Smooth muscle cell of the brain vasculature (primary cell): ENCODE measurements around the gene RPL19.
A peak's percentile ranks its signal among the peaks of the same experiment; 100 is the strongest.

Experiments
- DNase-seq: peaks from one replicate; pipeline ENCODE4 v3.0.0-alpha.2; 2012; ENCODE audit warnings: low read depth, low spot score

Gene RPL19

DNA sequence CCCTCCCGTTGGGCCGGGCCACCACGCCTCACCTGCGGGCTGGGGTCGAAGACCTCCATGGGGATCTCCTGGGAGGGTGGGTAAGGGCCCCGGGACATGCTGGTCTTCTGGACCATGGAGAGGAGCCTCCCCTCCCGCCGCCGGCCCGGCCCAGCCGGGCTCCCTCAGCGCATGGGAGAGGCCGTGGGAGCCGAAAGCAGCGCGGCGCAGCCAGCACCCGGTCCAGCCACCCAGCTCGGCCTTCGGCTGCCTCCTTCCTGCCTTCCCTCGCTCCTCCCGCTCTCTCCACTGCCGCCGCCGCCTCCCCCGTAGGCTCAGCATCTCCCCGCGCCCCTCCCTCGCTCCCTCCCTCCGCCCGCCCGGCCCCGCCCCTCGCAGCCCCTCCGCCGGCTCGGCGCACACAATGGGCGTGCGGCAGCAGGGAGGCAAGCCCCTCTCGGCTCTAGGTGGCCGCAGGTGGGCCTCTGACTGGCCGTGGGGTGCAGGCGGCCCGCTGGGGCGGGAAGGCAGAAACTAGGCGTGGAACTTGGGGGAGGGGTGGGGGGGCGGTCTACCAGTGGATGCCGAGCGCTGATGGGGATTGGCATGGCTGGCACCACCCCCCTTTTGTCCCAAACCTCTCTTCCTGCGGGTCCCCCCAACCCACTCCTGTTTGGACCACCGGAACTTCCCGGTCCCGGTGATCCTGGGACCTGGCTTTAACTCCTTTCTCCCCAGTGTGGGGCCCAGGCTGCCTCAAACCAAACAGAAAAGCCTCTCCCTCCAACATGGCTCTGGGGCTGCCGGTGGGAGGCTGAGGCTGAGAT is 2.5 kb upstream of the RPL19 start, which contains the start of gene CACNB1:
Gene CACNB1, minus strand, starts transcription at position 290 of the 806 bp plus-strand sequence. Its CDS starts 174 bp downstream, at position 116.
- peak; percentile 46 for DNase-seq

DNA sequence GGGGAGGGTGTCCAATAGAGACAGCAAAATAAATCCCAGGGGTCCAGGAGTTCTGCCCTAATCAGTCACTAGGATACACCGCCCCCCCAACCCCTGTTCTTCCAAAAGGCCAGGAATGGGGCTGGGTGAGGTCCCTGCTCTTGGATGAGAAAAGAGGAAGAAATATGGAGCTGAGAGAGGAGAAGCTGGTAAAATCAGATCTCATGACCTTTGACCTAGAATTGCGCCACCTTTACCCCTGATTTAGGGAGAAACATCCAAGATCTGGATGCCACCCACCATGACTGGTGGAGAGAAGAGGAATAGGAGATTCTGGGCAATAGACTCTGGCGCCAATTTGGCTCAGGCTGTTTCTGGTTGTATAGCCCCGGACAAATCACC is 1.9 kb upstream of the RPL19 start:
- DNase-seq, result no peak

DNA sequence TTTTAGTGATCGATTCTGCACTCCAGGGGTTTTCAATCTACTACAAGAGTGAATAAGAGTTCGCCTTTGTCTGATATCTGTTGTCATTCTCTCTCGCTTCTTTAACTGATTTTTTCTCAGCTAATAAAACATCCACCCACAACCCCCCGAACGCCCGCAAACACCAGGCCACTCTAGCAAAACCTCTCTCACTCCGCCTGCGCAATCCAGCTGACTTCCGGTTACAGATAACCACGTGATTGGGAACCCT is 338 bp upstream of the RPL19 start:
- peak; percentile 85 for DNase-seq

DNA sequence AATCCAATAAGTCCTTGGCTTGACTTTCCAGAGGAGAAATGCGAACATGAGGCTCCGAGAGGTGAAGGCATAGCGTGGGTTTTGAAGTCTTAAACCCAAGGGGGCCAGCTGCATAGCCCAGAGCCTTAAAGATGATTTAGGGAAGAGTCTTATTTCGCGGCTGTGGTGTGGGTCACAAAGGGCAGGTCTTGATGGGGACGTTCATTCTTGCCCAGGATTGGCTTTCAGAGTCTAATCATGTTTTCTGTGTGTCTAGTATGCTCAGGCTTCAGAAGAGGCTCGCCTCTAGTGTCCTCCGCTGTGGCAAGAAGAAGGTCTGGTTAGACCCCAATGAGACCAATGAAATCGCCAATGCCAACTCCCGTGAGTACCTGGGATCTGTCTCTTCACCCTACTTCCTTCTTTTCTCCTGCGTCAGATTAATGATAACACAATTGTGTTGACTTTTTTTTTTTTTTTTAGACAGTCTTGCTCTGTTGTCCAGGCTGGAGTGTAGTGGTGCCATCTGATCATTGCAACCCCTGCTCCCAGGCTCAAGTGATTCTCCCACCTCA is 951 bp downstream of the RPL19 start:
- no peak for DNase-seq

DNA sequence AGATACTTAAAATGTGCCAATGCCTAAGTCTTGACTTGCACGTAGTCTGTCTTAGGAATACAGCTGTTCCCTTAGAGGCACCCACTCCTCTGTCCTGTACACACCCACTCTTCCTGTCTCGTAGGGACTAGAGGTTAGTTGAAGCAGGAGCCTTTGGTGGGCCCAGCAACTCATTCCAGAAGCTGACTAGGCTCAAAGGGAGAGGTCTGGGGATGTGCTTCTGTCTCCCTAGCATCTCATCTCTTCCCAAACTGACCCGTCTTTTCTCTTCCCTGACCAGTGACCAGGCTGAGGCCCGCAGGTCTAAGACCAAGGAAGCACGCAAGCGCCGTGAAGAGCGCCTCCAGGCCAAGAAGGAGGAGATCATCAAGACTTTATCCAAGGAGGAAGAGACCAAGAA is 4.2 kb downstream of the RPL19 start:
- no peak for DNase-seq

DNA sequence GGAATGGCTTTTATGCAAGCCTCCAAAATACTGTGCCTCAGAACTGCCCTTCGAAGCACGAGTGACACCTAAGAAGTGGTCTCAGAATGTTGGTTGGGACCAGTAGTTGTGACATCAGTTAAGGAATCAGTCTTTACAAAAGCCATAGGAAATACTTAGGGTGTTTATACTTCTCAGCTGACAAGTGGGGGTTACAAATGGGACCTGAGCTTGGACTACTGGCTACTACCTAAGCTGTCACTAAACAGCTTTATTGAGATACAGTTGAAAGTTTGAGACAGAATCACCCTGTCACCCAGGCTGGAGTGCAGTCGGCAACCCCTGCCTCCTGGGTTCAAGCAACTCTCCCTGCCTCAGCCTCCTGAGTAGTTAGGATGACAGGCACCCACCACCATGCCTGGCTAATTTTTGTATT is 5.0 kb downstream of the RPL19 start:
- DNase-seq, result no peak

DNA sequence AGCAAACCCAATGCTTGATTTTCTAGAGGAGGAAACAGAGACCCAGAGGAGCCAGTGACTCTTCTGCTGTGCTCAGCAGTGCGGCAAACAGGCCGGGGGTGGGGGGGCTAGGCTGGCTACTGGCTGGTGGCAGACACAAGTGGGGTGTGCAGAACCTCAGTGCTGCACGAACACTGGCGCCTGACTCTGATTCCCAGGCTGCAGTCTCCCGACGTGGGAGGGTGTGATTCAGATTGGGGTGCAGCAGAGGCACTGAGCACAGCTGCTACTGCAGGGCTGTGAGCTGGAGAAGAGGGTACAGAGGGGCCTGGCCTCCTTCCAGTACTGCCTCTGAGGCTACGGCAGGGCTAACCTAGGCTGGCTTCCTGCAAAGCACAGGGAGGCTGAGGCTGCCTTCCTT is 8.1 kb downstream of the RPL19 start:
- DNase-seq, result no peak

DNA sequence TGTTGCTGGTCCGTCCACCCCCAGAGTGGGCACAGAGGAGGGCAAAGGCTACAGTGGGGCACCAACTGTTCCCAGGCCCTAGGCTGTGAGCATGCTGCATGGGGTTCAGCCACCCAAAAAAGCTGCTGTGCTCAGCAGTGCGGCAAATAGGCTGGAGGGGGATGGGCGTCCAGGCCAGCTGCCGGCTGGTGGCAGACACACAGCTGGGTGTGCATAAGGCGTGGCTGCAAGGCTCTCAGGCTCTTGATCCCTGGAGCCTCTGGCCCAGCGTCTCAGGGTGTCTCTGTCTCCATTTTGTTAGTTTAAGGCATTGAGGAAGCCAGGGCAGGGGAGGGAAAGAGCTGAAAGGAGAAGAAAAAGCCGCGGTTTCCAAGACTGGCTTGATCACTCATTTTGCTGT is 8.8 kb downstream of the RPL19 start:
- no peak for DNase-seq

DNA sequence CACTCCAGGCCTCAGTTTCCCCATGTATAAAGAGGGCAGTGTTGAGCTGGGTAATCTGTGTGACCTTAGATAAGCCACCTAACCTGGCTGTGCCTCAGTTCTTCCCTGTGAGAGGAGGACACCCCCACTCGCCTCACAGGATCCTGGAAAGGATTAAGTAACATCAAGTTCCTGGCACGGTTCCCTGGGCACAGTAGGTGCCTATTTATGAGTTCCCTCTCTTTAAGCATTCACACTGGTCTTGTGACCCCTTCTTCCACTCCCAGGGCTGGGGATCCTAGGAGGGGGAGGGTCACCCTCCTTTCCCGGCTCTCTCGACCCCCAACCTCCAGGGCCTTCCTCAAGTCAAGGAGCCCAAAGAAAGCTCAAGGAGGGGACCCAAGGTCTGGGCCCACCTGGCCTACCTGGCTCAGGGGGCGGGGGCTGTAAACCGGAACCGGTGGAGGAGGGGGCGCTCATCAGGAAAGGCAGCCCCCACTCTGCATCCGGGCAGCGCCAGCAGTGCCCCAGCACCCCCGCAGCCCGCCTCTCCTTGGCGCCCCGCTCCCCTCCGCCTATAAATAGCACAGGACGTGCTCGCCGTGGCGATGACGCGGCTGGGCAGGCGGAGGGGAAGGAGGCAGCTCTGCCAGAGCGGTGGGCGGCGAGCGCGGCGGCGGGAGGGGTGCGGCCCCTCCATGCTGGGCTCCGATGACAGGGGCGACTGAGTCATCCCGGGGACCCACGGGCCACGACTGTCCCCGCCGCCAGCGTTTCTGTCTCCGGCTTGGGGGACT is 9.4 kb downstream of the RPL19 start:
- DNase-seq, result peak; percentile 63

DNA sequence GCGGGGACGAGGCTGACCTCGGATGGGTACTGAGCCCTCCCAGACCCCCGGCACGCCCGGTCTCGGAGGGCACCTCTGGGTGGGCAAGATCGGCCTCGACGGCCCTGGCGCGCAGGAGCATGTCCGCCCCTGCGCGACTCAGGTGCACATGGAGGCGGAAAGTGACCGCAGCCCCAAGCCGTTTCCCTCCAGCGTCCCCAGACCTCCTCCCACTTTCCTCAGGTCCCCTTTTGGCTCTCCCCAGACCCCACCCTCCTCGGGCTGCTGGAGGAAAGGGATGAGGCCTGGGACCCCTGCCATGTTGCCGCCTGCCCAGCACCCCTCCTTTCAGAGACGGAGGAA is 10.0 kb downstream of the RPL19 start:
- no peak for DNase-seq

DNA sequence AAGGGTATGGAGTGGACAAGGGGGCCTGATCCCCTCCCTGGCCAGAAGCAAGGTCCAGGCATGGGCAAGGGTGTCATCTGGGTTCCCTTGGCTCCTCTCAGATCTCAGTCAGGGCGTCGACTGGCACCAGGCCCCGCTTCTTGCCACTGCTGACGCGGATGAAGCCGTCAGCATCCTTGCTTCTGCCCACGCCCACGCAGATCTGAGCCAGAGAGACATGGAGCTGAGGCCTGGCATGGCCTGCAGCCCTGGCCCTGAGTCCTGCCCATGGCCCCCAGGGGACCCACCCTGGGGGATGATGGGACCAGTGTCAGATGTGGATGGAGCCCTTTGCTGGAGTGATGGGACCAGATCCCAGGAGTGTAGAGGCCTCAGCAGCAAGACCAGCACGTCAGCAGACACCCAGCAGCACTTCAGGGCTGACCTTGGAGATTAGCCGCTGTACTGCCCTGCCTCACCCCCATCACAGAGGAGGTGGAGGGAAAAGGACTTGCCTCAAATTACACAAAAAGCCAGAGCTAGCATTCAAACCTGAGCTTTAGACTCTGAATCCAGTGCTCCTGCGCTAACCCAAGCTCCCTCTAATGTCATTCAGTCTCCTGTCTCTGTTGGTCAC is 12.2 kb downstream of the RPL19 start:
- no peak for DNase-seq

DNA sequence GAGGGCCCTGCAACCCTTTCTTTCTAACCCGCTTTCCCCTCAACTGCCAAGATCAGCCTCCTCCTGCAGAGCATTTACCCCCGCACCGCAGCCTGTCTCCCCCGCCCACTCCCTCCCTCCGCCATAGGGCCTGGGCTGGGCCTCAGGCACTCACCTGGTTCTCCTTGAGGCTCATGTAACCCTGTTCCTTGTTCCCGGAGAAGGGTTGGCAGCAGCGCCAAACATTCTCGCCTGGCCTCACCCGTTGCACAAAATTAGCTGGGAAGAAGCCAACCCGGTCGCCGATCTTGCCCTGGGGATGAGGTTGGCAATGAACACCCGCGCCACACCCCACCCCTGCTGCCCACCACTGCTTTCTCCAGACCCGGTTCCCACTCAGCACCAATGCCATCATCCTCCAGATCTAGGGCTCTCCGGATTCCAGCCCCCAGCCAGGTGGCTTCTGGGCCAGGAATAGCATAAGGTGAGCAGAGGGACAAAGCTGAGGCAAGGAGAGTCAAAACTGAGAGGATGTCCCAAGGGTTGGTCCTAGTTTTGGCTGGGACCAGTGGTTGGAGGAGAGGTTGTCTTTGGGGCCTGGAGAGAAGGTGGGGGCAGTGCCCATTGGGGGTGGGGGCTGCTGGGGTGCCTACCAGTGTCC is 12.9 kb downstream of the RPL19 start:
- DNase-seq, result no peak

DNA sequence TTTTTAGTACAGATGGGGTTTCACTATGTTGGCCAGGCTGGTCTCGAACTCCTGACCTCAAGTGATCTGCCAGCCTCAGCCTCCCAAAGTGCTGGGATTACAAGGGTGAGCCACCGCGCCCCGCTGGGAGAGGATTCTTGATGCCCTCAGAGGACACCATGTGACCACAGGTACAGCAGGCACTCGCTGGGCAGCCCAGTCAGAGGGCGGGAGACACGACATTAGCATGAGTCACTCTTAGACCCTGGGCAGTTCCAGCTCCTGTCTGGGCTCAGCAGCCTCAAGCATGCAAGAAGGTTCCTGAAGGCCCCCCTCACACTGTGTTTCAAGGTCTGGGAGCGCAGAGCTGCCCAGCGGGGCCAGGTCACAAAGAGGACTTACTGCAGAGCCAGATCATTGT is 13.8 kb downstream of the RPL19 start:
- DNase-seq, result no peak

DNA sequence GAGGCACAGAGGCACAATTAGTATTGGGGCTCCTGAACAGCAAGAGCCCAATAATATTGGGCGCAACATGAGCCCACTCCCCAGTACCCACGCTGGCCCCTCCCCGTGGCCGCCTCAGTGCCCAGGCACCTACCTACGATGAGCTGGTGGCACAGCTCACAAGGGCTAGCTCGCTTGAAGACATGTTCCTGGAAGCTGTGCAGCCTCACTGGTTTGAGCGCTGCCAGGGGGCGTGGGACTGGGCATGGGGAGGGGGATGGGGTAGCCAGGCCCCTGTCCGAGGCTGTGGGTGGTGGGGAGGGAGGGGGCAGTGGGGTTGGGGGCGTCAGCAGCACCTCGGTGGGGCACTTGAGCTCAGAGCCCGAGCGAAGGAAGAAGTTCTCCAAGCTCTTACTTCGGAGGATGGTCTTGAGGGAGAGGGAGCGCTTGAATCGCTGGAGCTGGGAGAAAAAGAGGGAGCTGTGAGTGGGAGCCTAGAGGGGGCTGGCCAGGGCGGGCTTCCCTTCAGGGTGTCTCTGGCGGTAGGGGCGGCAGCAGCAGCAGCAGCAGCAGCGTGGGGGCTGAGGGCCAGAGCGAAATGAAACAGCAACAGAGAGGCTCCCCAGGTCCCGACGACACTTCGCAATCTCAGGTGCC is 17.8 kb downstream of the RPL19 start:
- DNase-seq, result no peak

DNA sequence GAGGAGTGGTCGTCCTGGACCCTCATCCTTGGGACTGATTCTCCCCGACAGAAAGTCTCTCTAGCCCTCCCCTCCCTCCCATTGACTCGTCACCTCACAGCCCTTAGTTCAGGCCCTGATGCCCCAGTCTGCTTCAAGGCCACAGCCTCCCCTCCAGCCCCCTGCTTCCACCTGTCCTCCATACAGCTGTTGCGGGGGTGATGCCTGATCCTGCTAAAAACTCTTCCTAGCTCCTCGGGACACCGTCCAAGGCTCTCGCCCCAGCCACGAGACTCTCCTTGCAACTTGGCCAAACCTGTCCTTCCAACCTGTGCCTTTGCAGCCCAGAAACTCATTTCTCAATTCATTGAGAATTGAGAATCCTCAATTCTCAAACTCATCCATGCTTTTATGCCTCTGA is 18.8 kb downstream of the RPL19 start:
- DNase-seq, result no peak

DNA sequence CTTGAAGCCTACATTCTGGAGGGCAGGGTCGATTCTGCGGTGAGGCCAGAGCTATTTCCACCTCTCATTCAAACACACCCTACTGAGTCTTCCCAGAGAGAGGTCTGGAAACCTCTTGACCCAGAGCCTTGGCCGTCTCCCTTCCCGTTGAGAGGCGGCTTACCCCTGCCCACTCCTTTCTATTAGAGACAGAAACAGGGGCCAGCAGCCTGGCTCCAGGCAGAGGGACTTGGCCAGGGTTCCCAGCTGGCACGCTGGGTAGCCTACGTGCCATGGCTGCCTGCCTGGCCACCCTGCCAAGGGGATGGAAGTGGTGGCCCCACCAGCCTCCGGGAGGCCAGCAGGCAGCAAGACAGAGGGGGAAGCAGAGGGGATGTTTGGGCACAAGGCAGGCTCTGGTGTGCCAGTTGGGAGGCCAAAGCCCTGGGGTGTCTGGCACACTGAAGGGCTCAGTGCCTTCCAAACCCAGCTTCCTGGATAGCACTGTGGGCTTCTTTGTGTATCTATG is 19.6 kb downstream of the RPL19 start:
- no peak for DNase-seq

DNA sequence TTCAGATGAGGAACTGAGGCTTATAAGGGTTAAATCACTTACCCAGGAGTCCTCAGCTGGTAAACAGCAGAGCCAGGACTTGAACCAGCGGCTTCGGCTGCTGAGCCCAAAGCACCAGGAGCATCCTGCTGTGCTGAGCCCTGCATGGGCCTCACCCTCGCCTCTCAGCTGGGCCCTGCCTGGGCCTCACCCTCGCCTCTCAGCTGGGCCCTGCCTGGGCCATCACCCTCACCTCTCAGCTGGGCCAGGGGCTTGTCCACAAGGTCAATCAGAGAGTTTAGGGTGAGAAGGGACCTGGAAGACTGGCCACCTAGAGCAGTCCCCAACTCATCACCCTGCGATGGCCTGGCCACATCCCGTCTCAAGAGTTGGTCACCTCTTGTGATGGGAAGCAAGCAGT is 21.5 kb downstream of the RPL19 start:
- DNase-seq, result no peak

DNA sequence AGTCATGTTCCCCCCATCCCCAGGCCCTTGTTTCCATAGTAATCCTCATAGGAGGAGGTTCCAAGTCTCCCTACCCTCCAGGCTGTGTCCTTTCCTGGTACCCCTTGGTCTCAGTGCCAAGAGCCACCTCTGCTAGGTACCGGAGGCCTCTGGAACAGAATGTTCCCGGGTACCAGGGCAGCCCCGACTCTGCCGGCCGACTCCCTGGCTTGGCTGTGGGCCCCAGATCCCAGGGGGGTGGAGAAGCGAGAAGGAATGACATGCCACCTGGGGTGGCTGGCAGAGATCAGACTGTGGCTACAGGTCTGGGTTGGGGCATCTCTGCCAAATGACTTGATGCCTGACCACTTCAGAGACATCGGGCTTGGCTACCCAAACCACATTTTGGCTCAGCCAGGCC is 22.1 kb downstream of the RPL19 start:
- DNase-seq, result no peak

DNA sequence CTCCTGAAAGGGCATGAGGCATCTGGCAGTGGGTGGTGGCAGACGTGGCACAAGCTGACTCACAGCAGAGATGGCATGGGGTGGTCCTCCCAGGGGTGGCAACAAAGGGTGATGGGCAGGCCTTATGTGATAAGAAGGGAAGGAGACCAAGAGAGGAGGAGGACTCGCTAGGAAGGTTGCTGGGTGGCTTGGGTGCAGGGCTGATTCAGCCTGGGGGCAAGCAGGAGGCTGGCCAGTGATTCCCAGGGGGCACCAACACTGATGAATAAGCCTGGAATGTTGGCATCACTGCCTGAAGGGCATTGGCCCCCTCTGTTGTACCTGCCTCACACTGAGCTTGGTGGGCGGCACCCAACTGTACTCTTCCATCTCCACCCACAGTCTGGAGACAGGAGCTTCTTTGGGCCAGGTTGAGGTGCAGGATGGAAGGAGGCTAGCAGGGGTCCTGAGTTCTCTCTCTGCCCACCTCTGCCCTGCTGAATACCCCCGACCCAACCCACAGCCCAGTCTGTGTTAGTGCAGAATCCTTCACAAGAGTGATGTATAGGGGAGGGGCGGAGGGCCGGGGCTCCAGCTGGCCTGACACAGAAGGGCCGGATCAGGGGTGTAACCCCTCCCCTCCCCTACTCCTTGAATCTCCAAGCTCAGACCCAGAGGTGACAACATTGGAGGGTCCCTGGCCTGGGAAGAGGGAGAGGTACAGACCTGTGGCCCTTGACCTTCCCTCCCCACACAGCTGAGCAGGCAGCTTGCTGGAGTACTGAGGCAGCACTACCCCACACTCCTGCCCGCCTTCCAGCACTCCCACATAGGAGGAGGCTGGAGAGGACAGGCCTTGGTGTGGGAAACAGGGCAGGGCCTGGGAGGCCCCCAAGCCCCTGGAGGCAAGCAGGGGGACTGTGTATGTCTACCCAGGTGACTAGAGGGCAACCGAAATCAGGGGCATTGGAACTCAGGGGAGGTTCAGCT is 23.1 kb downstream of the RPL19 start:
- DNase-seq, result no peak
